ENCODE results near the gene RRAGD.

Gene RRAGD

GRCh38 chr6:89379281-89379680 is 32.8 kb downstream of the RRAGD start:
- in situ Hi-C loops (cut with MboI; ENCODE audit: low sequenced_read_pairs), result no loop called here

- in situ Hi-C loops (cut with MboI; ENCODE audit: low sequenced_read_pairs), result no loop called here
These were observed 33.4 kb downstream of the RRAGD start for GRCh38 chr6:89378628-89379027.

- in situ Hi-C loops (cut with MboI; ENCODE audit: low sequenced_read_pairs), result no loop called here
These were observed 36.4 kb downstream of the RRAGD start for GRCh38 chr6:89375427-89376267.

GRCh38 chr6:89372506-89372901 is 39.6 kb downstream of the RRAGD start:
- in situ Hi-C loops (cut with MboI; ENCODE audit: low sequenced_read_pairs), result loop anchor here (25.0 kb wide), 1 partner anchor 385 kb away; no protein-coding TSS in a partner anchor

GRCh38 chr6:89371849-89372505 is 40.1 kb downstream of the RRAGD start:
- in situ Hi-C loops (cut with MboI; ENCODE audit: low sequenced_read_pairs), result loop anchor here (25.0 kb wide), 1 partner anchor 385 kb away; no protein-coding TSS in a partner anchor

GRCh38 chr6:89368999-89369398 is 43.1 kb downstream of the RRAGD start:
- in situ Hi-C loops (cut with MboI; ENCODE audit: low sequenced_read_pairs), result loop anchor here (25.0 kb wide), 1 partner anchor 382 kb away; no protein-coding TSS in a partner anchor

GRCh38 chr6:89368107-89368506 is 44.0 kb downstream of the RRAGD start:
- in situ Hi-C loops (cut with MboI; ENCODE audit: low sequenced_read_pairs), result loop anchor here (25.0 kb wide), 1 partner anchor 381 kb away; no protein-coding TSS in a partner anchor

- in situ Hi-C loops (cut with MboI; ENCODE audit: low sequenced_read_pairs), result loop anchor here (25.0 kb wide), 1 partner anchor 377 kb away; no protein-coding TSS in a partner anchor
These were observed 47.5 kb downstream of the RRAGD start for GRCh38 chr6:89364586-89364985.

GRCh38 chr6:89361171-89361570 is 50.9 kb downstream of the RRAGD start:
- in situ Hi-C loops (cut with MboI; ENCODE audit: low sequenced_read_pairs), result loop anchor here (25.0 kb wide), 1 partner anchor 374 kb away; no protein-coding TSS in a partner anchor

GRCh38 chr6:89360415-89360999 is 51.6 kb downstream of the RRAGD start:
- in situ Hi-C loops (cut with MboI; ENCODE audit: low sequenced_read_pairs), result loop anchor here (25.0 kb wide), 1 partner anchor 373 kb away; no protein-coding TSS in a partner anchor

- in situ Hi-C loops (cut with MboI; ENCODE audit: low sequenced_read_pairs), result loop anchor here (25.0 kb wide), 1 partner anchor 372 kb away; no protein-coding TSS in a partner anchor
These were observed 52.5 kb downstream of the RRAGD start for GRCh38 chr6:89359561-89359960.

GRCh38 chr6:89357390-89357789 is 54.7 kb downstream of the RRAGD start:
- in situ Hi-C loops (cut with MboI; ENCODE audit: low sequenced_read_pairs), result loop anchor here (25.0 kb wide), 1 partner anchor 370 kb away; no protein-coding TSS in a partner anchor

GRCh38 chr6:89356642-89357170 is 55.4 kb downstream of the RRAGD start:
- in situ Hi-C loops (cut with MboI; ENCODE audit: low sequenced_read_pairs), result loop anchor here (25.0 kb wide), 1 partner anchor 369 kb away; no protein-coding TSS in a partner anchor

- in situ Hi-C loops (cut with MboI; ENCODE audit: low sequenced_read_pairs), result loop anchor here (25.0 kb wide), 1 partner anchor 368 kb away; no protein-coding TSS in a partner anchor
These were observed 56.4 kb downstream of the RRAGD start for GRCh38 chr6:89355511-89356194.

GRCh38 chr6:89353702-89354392 is 58.2 kb downstream of the RRAGD start:
- in situ Hi-C loops (cut with MboI; ENCODE audit: low sequenced_read_pairs), result loop anchor here (25.0 kb wide), 1 partner anchor 367 kb away; no protein-coding TSS in a partner anchor

- in situ Hi-C loops (cut with MboI; ENCODE audit: low sequenced_read_pairs), result loop anchor here (25.0 kb wide), 1 partner anchor 366 kb away; no protein-coding TSS in a partner anchor
These were observed 58.9 kb downstream of the RRAGD start for GRCh38 chr6:89353118-89353556.

GRCh38 chr6:89352278-89353117 is 59.6 kb downstream of the RRAGD start, which contains the start of gene UBE2J1:
TSS of gene UBE2J1 (minus strand) at chr6:89352722. CDS start at chr6:89352569, 153 bp downstream.
- in situ Hi-C loops (cut with MboI; ENCODE audit: low sequenced_read_pairs), result loop anchor here (25.0 kb wide), 1 partner anchor 365 kb away; no protein-coding TSS in a partner anchor

GRCh38 chr6:89351671-89352277 is 60.3 kb downstream of the RRAGD start:
- in situ Hi-C loops (cut with MboI; ENCODE audit: low sequenced_read_pairs), result loop anchor here (25.0 kb wide), 1 partner anchor 364 kb away; no protein-coding TSS in a partner anchor

Measured in HL-60/S4 treated with retinoic acid at 250 ng/mL for 4 days and 3 days (cell line).